HCT116 (cell line): ENCODE measurements around the gene DHX30. TPM values are rescaled to one million over a fixed set of nuclear protein-coding genes. Genes with fewer than 3 reads are reported as not detected.

Experiments used
- ATAC-seq: fragments of 200-7000 bp; cut with Tn5 transposase; 2 replicates; pipeline ENCODE4 v1.9.1; 2020; ENCODE audit warnings: mild to moderate bottlenecking, moderate library complexity
- BruUV-seq: library from RNA; stranded (reverse); fragments of 400-500 nt; replicated peaks from 2 replicates; lab custom pipeline; 2021; lab: Mats Ljungman, UMichigan
- CTCF ChIA-PET: fragments of 300-600 bp; sonication (Branson Sonifier 250); formaldehyde crosslinking; loops from one replicate; lab custom pipeline; 2021; ENCODE audit warnings: antibody characterized with exemption; lab: Charles Lee
- POLR2A ChIA-PET: fragments of 300-600, 350-600 bp; sonication (Branson Sonifier 250); formaldehyde crosslinking; loops from one replicate; lab custom pipeline; 2021; ENCODE audit warnings: antibody characterized with exemption; lab: Charles Lee
- RAD21 ChIA-PET, 2 experiments: fragments of 300-600 bp; sonication (Branson Sonifier 250); formaldehyde crosslinking; loops; one replicate each; lab custom pipeline; 2023; ENCODE audit warnings: low total read pairs in 2 of 2; ENCODE audit not compliant: uncharacterized antibody in 2 of 2, unreplicated experiment in 2 of 2, low non-redundant PET in 1 of 2; lab: Charles Lee
- DNase-seq: peaks from one replicate; pipeline ENCODE4 v3.0.0-alpha.2; 2010; ENCODE audit warnings: low read depth, low spot score
- H2AFZ ChIP-seq: fragments of 200-600 bp; shearing (Covaris generic), sonication (generic); 2 replicates; pipeline ENCODE4 v1.6.1; 2017; ENCODE audit warnings: low read depth, mixed run types, mixed read lengths, antibody characterized with exemption, low read length; ENCODE audit not compliant: poor library complexity, severe bottlenecking
- H3K27ac ChIP-seq: 2 replicates; pipeline ENCODE4 v1.5.1; 2012; ENCODE audit warnings: low read depth, low read length
- H3K27me3 ChIP-seq: fragments of 200-600 bp; sonication (generic); 2 replicates; pipeline ENCODE4 v1.6.1; 2016; ENCODE audit warnings: mixed run types, low read length, mixed read lengths; ENCODE audit not compliant: insufficient read depth
- H3K36me3 ChIP-seq, 2 experiments: fragments of 200-500 bp in 1 of 2; fragments of 200-600 bp in 1 of 2; sonication (Bioruptor generic) in 1 of 2; sonication (generic) in 1 of 2; 2 replicates each; pipeline versions ENCODE4 v1.5.1 to v1.6.1; 2014 to 2016; ENCODE audit warnings: low read length in 2 of 2, inconsistent platforms in 1 of 2, mixed read lengths in 1 of 2, mixed run types in 1 of 2; ENCODE audit not compliant: insufficient read depth in 2 of 2, control insufficient read depth in 1 of 2
- H3K4me1 ChIP-seq, 2 experiments: fragments of 200-600 bp in 1 of 2; sonication (generic) in 1 of 2; 2 replicates each; pipeline versions ENCODE4 v1.5.1 to v1.6.1; 2012 to 2017; ENCODE audit warnings: low read length in 2 of 2, inconsistent platforms in 1 of 2, mild to moderate bottlenecking in 1 of 2, mixed read lengths in 1 of 2, mixed run types in 1 of 2, moderate library complexity in 1 of 2; ENCODE audit not compliant: insufficient read depth in 2 of 2, control insufficient read depth in 1 of 2
- H3K4me2 ChIP-seq: fragments of 200-600 bp; sonication (generic); 2 replicates; pipeline ENCODE4 v1.6.1; 2017; ENCODE audit warnings: mixed run types, low read length, mixed read lengths
- H3K4me3 ChIP-seq, 2 experiments: fragments of 200-600 bp in 1 of 2; sonication (generic) in 1 of 2; replicated peaks in 1 of 2; 2 replicates each; pipeline ENCODE4 v1.5.1; 2011 to 2016; ENCODE audit warnings: low read length in 2 of 2, control low read depth in 1 of 2, low read depth in 1 of 2, mild to moderate bottlenecking in 1 of 2, mixed read lengths in 1 of 2, mixed run types in 1 of 2
- H3K79me2 ChIP-seq: fragments of 200-600 bp; sonication (generic); 2 replicates; pipeline ENCODE4 v1.6.1; 2017; ENCODE audit warnings: mild to moderate bottlenecking, mixed run types, low read length, moderate library complexity, mixed read lengths; ENCODE audit not compliant: insufficient read depth
- H3K9ac ChIP-seq: fragments of 200-600 bp; sonication (generic); 2 replicates; pipeline ENCODE4 v1.6.1; 2016; ENCODE audit warnings: low read length, mixed read lengths
- H3K9me2 ChIP-seq: fragments of 200-600 bp; sonication (generic), shearing (Covaris generic); 2 replicates; pipeline ENCODE4 v1.6.1; 2017; ENCODE audit warnings: mixed run types, mild to moderate bottlenecking, moderate library complexity; ENCODE audit not compliant: insufficient read depth
- H3K9me3 ChIP-seq, 2 experiments: fragments of 200-500 bp in 1 of 2; fragments of 200-600 bp in 1 of 2; sonication (Bioruptor generic) in 1 of 2; sonication (generic) in 1 of 2; 2 replicates each; pipeline ENCODE4 v1.6.1; 2014 to 2017; ENCODE audit warnings: low read length in 2 of 2, mixed read lengths in 2 of 2, inconsistent platforms in 1 of 2, low read depth in 1 of 2, mild to moderate bottlenecking in 1 of 2, mixed run types in 1 of 2, moderate library complexity in 1 of 2; ENCODE audit not compliant: control insufficient read depth in 1 of 2, insufficient read depth in 1 of 2
- H4K20me1 ChIP-seq: fragments of 200-600 bp; sonication (generic), shearing (Covaris generic); 2 replicates; pipeline ENCODE4 v1.6.1; 2017; ENCODE audit warnings: mixed run types, mild to moderate bottlenecking, moderate library complexity; ENCODE audit not compliant: insufficient read depth
- CBX3 ChIP-seq: IDR thresholded peaks from 2 replicates; pipeline ENCODE4 v1.6.1; 2012; ENCODE audit warnings: low read depth
- ELF1 ChIP-seq: IDR thresholded peaks from 2 replicates; pipeline ENCODE4 v1.6.1; 2012; ENCODE audit warnings: low read depth, borderline replicate concordance
- EZH2 ChIP-seq: fragments of 200-600 bp; sonication (generic); IDR thresholded peaks from 2 replicates; pipeline ENCODE4 v1.6.1; 2017; ENCODE audit warnings: antibody characterized with exemption, mixed run types
- EZH2phosphoT487 ChIP-seq: fragments of 200-600 bp; IDR thresholded peaks from 2 replicates; pipeline ENCODE4 v1.6.1; 2018; ENCODE audit warnings: antibody characterized with exemption, borderline replicate concordance
- FOSL1 ChIP-seq: IDR thresholded peaks from 2 replicates; pipeline ENCODE4 v1.6.1; 2012; ENCODE audit warnings: low read depth
- JUND ChIP-seq: IDR thresholded peaks from 2 replicates; pipeline ENCODE4 v1.6.1; 2012
- RAD21 ChIP-seq: IDR thresholded peaks from 2 replicates; pipeline ENCODE4 v1.6.1; 2012; ENCODE audit warnings: low read depth, mild to moderate bottlenecking
- SIN3A ChIP-seq: IDR thresholded peaks from 2 replicates; pipeline ENCODE4 v1.6.1; 2012; ENCODE audit warnings: low read depth
- SP1 ChIP-seq: IDR thresholded peaks from 2 replicates; pipeline ENCODE4 v1.6.1; 2012; ENCODE audit warnings: low read depth
- SRF ChIP-seq: IDR thresholded peaks from 2 replicates; pipeline ENCODE4 v1.6.1; 2012; ENCODE audit warnings: low read depth
- TCF7L2 ChIP-seq: IDR thresholded peaks from 2 replicates; pipeline ENCODE4 v1.7.0; 2011; ENCODE audit warnings: borderline replicate concordance, inconsistent platforms; ENCODE audit not compliant: insufficient read depth, insufficient read length; ENCODE audit errors: extremely low read depth
- YY1 ChIP-seq: IDR thresholded peaks from 2 replicates; pipeline ENCODE4 v1.6.1; 2011; ENCODE audit warnings: low read length, low read depth, moderate library complexity, mild to moderate bottlenecking; ENCODE audit not compliant: insufficient replicate concordance; ENCODE audit errors: extremely low read depth
- ZFX ChIP-seq: fragments of 450-650 bp; IDR thresholded peaks from 2 replicates; pipeline ENCODE4 v1.6.1; 2017
- ZNF274 ChIP-seq: fragments of 200-500 bp; sonication (Bioruptor generic); IDR thresholded peaks from 2 replicates; pipeline ENCODE4 v1.6.1; 2014; ENCODE audit warnings: mild to moderate bottlenecking, low read depth, low read length, inconsistent platforms
- intact Hi-C: fragments of 100-400 bp; cut with micrococcal nuclease; formaldehyde crosslinking; loops from 2 replicates; pipeline ENCODE4 v1.10.0; 2022
- total RNA-seq: library from RNA; stranded (reverse); gene quantifications from one replicate; pipeline ENCODE4 v1.2.1, GENCODE V29; 2021; ENCODE audit not compliant: unreplicated experiment
- TF ChIP-seq, protein P1 (sequence below), 3 experiments: fragments of 200-600 bp in 1 of 3; sonication (generic) in 1 of 3; IDR thresholded peaks in 2 of 3; conservative IDR thresholded peaks in 1 of 3; 2 replicates each; pipeline ENCODE4 v1.5.1; 2012 to 2017; ENCODE audit warnings: low read depth in 2 of 3, low read length in 2 of 3, antibody characterized with exemption in 1 of 3, borderline replicate concordance in 1 of 3, control low read depth in 1 of 3, mild to moderate bottlenecking in 1 of 3, mixed read lengths in 1 of 3, mixed run types in 1 of 3, moderate library complexity in 1 of 3; ENCODE audit not compliant: insufficient read depth in 1 of 3
- TF ChIP-seq, protein P2 (sequence below): IDR thresholded peaks from 2 replicates; pipeline ENCODE4 v1.6.1; 2012; ENCODE audit warnings: low read depth
- TF ChIP-seq, protein P3 (sequence below): IDR thresholded peaks from 2 replicates; pipeline ENCODE4 v1.6.1; 2012
- TF ChIP-seq, protein P4 (sequence below): IDR thresholded peaks from 2 replicates; pipeline ENCODE4 v1.6.1; 2012

The DHX30 gene
- total RNA-seq, 1 experiment from 2014 or later, result 114 TPM

DNA sequence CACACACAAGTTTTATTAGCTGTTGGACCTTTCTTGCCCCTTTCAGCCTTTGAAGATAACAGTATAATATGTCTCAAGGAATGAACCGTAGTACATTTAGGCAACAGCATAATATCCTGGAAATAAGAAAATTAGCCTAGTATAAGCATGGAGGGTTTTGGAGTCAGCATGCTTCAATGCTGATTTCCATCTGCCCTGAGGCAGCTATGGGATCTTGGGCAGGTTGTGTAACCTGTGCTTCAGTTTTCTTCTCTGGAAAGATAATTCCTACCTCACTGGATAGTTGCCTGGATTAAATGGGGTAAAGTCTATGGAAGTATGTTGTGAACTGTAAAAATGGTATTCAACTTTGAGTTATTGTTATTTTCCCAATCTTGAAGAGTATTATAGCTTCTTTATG lies 1.6 kb downstream of the DHX30 start:
- ATAC-seq, result no peak

More for the DNA sequence above, 1.6 kb downstream of the DHX30 start:
- no peaks in the 10 kb centered on the region for H3K27me3 ChIP-seq
- H3K36me3 ChIP-seq, result peaks cover 4 to 6% of the 10 kb centered on the region in 2 experiments; a peak in 2 of 4 replicates
- BruUV-seq, result no TSS peak
- peaks cover 17 to 33% of the 10 kb centered on the region in 2 experiments for H3K4me1 ChIP-seq
- ChIA-PET RAD21 (no interaction called here), CTCF (no interaction called here), POLR2A (no interaction called here)
- peak overlapping the region in 1 of 2 experiments; percentile 74; a peak in 3 of 4 replicates for H3K4me3 ChIP-seq
- H3K79me2 ChIP-seq, result peaks cover 21% of the 10 kb centered on the region
- TF ChIP-seq EZH2phosphoT487 (no peak), ZFX (no peak), SRF (no peak), ZNF274 (no peak), CBX3 (no peak), FOSL1 (no peak), SIN3A (no peak), JUND (no peak), RAD21 (no peak), SP1 (no peak), ELF1 (no peak), TCF7L2 (no peak), YY1 (no peak), EZH2 (no peak)
- TF ChIP-seq, protein P1, sequence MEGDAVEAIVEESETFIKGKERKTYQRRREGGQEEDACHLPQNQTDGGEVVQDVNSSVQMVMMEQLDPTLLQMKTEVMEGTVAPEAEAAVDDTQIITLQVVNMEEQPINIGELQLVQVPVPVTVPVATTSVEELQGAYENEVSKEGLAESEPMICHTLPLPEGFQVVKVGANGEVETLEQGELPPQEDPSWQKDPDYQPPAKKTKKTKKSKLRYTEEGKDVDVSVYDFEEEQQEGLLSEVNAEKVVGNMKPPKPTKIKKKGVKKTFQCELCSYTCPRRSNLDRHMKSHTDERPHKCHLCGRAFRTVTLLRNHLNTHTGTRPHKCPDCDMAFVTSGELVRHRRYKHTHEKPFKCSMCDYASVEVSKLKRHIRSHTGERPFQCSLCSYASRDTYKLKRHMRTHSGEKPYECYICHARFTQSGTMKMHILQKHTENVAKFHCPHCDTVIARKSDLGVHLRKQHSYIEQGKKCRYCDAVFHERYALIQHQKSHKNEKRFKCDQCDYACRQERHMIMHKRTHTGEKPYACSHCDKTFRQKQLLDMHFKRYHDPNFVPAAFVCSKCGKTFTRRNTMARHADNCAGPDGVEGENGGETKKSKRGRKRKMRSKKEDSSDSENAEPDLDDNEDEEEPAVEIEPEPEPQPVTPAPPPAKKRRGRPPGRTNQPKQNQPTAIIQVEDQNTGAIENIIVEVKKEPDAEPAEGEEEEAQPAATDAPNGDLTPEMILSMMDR (IDR thresholded peaks at IDR 0.05 in 2 of 3, conservative IDR thresholded peaks at IDR 0.05 in 1 of 3; ENCODE audit: borderline replicate concordance in 1 of 3, insufficient read depth in 1 of 3, low read depth in 2 of 3, low read length in 2 of 3), result no peak
- TF ChIP-seq, protein P2, sequence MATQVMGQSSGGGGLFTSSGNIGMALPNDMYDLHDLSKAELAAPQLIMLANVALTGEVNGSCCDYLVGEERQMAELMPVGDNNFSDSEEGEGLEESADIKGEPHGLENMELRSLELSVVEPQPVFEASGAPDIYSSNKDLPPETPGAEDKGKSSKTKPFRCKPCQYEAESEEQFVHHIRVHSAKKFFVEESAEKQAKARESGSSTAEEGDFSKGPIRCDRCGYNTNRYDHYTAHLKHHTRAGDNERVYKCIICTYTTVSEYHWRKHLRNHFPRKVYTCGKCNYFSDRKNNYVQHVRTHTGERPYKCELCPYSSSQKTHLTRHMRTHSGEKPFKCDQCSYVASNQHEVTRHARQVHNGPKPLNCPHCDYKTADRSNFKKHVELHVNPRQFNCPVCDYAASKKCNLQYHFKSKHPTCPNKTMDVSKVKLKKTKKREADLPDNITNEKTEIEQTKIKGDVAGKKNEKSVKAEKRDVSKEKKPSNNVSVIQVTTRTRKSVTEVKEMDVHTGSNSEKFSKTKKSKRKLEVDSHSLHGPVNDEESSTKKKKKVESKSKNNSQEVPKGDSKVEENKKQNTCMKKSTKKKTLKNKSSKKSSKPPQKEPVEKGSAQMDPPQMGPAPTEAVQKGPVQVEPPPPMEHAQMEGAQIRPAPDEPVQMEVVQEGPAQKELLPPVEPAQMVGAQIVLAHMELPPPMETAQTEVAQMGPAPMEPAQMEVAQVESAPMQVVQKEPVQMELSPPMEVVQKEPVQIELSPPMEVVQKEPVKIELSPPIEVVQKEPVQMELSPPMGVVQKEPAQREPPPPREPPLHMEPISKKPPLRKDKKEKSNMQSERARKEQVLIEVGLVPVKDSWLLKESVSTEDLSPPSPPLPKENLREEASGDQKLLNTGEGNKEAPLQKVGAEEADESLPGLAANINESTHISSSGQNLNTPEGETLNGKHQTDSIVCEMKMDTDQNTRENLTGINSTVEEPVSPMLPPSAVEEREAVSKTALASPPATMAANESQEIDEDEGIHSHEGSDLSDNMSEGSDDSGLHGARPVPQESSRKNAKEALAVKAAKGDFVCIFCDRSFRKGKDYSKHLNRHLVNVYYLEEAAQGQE, result no peak
- TF ChIP-seq, protein P3, sequence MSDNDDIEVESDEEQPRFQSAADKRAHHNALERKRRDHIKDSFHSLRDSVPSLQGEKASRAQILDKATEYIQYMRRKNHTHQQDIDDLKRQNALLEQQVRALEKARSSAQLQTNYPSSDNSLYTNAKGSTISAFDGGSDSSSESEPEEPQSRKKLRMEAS, result no peak
- TF ChIP-seq, protein P4, sequence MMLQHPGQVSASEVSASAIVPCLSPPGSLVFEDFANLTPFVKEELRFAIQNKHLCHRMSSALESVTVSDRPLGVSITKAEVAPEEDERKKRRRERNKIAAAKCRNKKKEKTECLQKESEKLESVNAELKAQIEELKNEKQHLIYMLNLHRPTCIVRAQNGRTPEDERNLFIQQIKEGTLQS, result no peak
- no peaks in the 10 kb centered on the region for H4K20me1 ChIP-seq
- peak overlapping the region; percentile 75; the same call in 1 of the 2 replicates for H3K4me2 ChIP-seq
- no peak overlapping the region for H3K27ac ChIP-seq
- no peak overlapping the region for H2AFZ ChIP-seq
- no peak overlapping the region for H3K9ac ChIP-seq
- no peak for DNase-seq
- intact Hi-C loops, result no loop called here
- H3K9me3 ChIP-seq, result no peaks in the 10 kb centered on the region
- H3K9me2 ChIP-seq, result no peaks in the 10 kb centered on the region
